ENCODE measurements around the gene EPSTI1.

The EPSTI1 gene

GRCh38 chr13:42970824-42971690 lies 21.0 kb downstream of the EPSTI1 start:
- DNase-seq = no peak

GRCh38 chr13:42969565-42970172 lies 22.4 kb downstream of the EPSTI1 start:
- DNase-seq = peak; percentile 69

- no peak for DNase-seq
Measured at GRCh38 chr13:42968906-42969305, 23.1 kb downstream of the EPSTI1 start.

- DNase-seq = no peak
Measured at GRCh38 chr13:42967660-42968059, 24.4 kb downstream of the EPSTI1 start.

- no peak for DNase-seq
Measured at GRCh38 chr13:42965281-42965680, 26.8 kb downstream of the EPSTI1 start.

GRCh38 chr13:42964761-42965161 lies 27.3 kb downstream of the EPSTI1 start:
- no peak for DNase-seq

- no peak for DNase-seq
Measured at GRCh38 chr13:42959615-42960014, 32.4 kb downstream of the EPSTI1 start.

GRCh38 chr13:42957881-42958280 lies 34.2 kb downstream of the EPSTI1 start:
- no peak for DNase-seq

- no peak for DNase-seq
Measured at GRCh38 chr13:42950181-42950580, 41.9 kb downstream of the EPSTI1 start.

GRCh38 chr13:42947925-42948324 lies 44.1 kb downstream of the EPSTI1 start:
- DNase-seq = no peak

- DNase-seq = no peak
Measured at GRCh38 chr13:42946927-42947326, 45.1 kb downstream of the EPSTI1 start.

- no peak for DNase-seq
Measured at GRCh38 chr13:42929886-42930535, 62.0 kb downstream of the EPSTI1 start.

- peak; percentile 19 for DNase-seq
Measured at GRCh38 chr13:42926555-42926954, 65.5 kb downstream of the EPSTI1 start.

- DNase-seq = no peak
Measured at GRCh38 chr13:42926043-42926442, 66.0 kb downstream of the EPSTI1 start.

GRCh38 chr13:42925626-42926025 lies 66.4 kb downstream of the EPSTI1 start:
- DNase-seq = no peak

- no peak for DNase-seq
Measured at GRCh38 chr13:42924344-42924743, 67.7 kb downstream of the EPSTI1 start.

GRCh38 chr13:42907745-42908144 lies 84.3 kb downstream of the EPSTI1 start:
- DNase-seq = no peak

GRCh38 chr13:42906257-42906656 lies 85.8 kb downstream of the EPSTI1 start:
- no peak for DNase-seq

GRCh38 chr13:42905579-42905978 lies 86.5 kb downstream of the EPSTI1 start:
- DNase-seq = no peak

GRCh38 chr13:42899266-42899665 lies 92.8 kb downstream of the EPSTI1 start:
- no peak for DNase-seq

GRCh38 chr13:42895776-42896175 lies 96.3 kb downstream of the EPSTI1 start:
- no peak for DNase-seq

GRCh38 chr13:42894765-42895243 lies 97.2 kb downstream of the EPSTI1 start:
- DNase-seq = peak; percentile 80

GRCh38 chr13:42893214-42893671 lies 98.8 kb downstream of the EPSTI1 start:
- no peak for DNase-seq

- DNase-seq = no peak
Measured at GRCh38 chr13:42892760-42893159, 99.3 kb downstream of the EPSTI1 start.
